Myocyte (in vitro differentiated cells): ENCODE data around the gene TMEM150A. TPM values are rescaled to one million over a fixed set of nuclear protein-coding genes. Genes with fewer than 3 reads are reported as not detected.
"Not testable (repeated sequence)": the region's sequence is repeated elsewhere in the genome, so short reads cannot be mapped to it uniquely, and the experiment has no call there.

ENCODE experiments used
- DNase-seq: peaks from one replicate; pipeline ENCODE4 v3.0.0-alpha.2; 2012; ENCODE audit warnings: low read depth
- total RNA-seq: library from RNA; depleted of rRNA; stranded (reverse); fragments of >200 nt; gene quantifications from 2 replicates; pipeline ENCODE4 v1.2.3, GENCODE V29; 2014

TMEM150A gene
- total RNA-seq, 1 donor from 2014 or later: 22.7 TPM

- DNase-seq: no peak
Observed at GRCh38 chr2:85594715-85595300, 7.7 kb downstream of the TMEM150A start.

GRCh38 chr2:85593023-85593422 lies 9.5 kb downstream of the TMEM150A start:
- no peak for DNase-seq

GRCh38 chr2:85592299-85592698 lies 10.2 kb downstream of the TMEM150A start:
- DNase-seq: not testable (repeated sequence)

GRCh38 chr2:85591563-85591962 lies 10.9 kb downstream of the TMEM150A start:
- DNase-seq: no peak

- DNase-seq: no peak
Observed at GRCh38 chr2:85590950-85591349, 11.5 kb downstream of the TMEM150A start.

- DNase-seq: peak; percentile 98
Observed at GRCh38 chr2:85589982-85590791, 12.3 kb downstream of the TMEM150A start.

- DNase-seq: no peak
Observed at GRCh38 chr2:85589181-85589580, 13.3 kb downstream of the TMEM150A start.

GRCh38 chr2:85588645-85589044 lies 13.9 kb downstream of the TMEM150A start:
- DNase-seq: no peak

- DNase-seq: peak; percentile 16
Observed at GRCh38 chr2:85588236-85588635, 14.3 kb downstream of the TMEM150A start.

GRCh38 chr2:85585781-85586105 lies 16.8 kb downstream of the TMEM150A start:
- peak; percentile 71 for DNase-seq

GRCh38 chr2:85584857-85585780 lies 17.4 kb downstream of the TMEM150A start:
- peak; percentile 97 for DNase-seq

- peak; percentile 65 for DNase-seq
Observed at GRCh38 chr2:85584354-85584856, 18.1 kb downstream of the TMEM150A start, which contains the start of gene VAMP5. Gene VAMP5, plus strand, starts transcription at chr2:85584431. Its CDS starts 60 bp downstream, at chr2:85584491.

- peak; percentile 12 for DNase-seq
Observed at GRCh38 chr2:85583667-85584353, 18.7 kb downstream of the TMEM150A start.

- peak; percentile 15 for DNase-seq
Observed at GRCh38 chr2:85582492-85582891, 20.0 kb downstream of the TMEM150A start.

- no peak for DNase-seq
Observed at GRCh38 chr2:85580206-85580605, 22.3 kb downstream of the TMEM150A start.

GRCh38 chr2:85579266-85579935 lies 23.1 kb downstream of the TMEM150A start:
- DNase-seq: peak; percentile 57

GRCh38 chr2:85578243-85579180 lies 24.0 kb downstream of the TMEM150A start:
- peak; percentile 93 for DNase-seq

- DNase-seq: peak; percentile 95
Observed at GRCh38 chr2:85577386-85578242, 24.9 kb downstream of the TMEM150A start, which contains the start of gene VAMP8. Gene VAMP8, plus strand, starts transcription at chr2:85577586. Its CDS starts 61 bp downstream, at chr2:85577647.
